K562 (cell line): Measurements from ENCODE around the gene GNAS-AS1. TPM values are rescaled to one million over a fixed set of nuclear protein-coding genes. Genes with fewer than 3 reads are reported as not detected.

Experiments
- ATF1 ChIP-seq, 2 experiments: fragments of 450-650 bp in 1 of 2; IDR thresholded peaks; 2 replicates each; pipeline ENCODE4 v1.6.1; 2016; ENCODE audit warnings: missing compliant biosample characterization in 1 of 2, missing genetic modification characterization in 1 of 2
- BCL6 ChIP-seq: fragments of 250-450 bp; sonication (Bioruptor Pico); IDR thresholded peaks from 2 replicates; pipeline ENCODE4 v1.4.0; 2020
- ETS2 ChIP-seq: IDR thresholded peaks from 2 replicates; pipeline ENCODE4 v1.6.1; 2016; ENCODE audit warnings: borderline replicate concordance, missing genetic modification characterization, mild to moderate bottlenecking, moderate library complexity, missing compliant biosample characterization; ENCODE audit not compliant: poor library complexity, severe bottlenecking
- FOXJ2 ChIP-seq: fragments of 200-800 bp; sonication (Bioruptor generic); IDR thresholded peaks from 2 replicates; pipeline ENCODE4 v1.6.1; 2016; ENCODE audit warnings: missing genetic modification characterization, missing compliant biosample characterization
- HMG20A ChIP-seq: fragments of 450-650 bp; formaldehyde crosslinking; conservative IDR thresholded peaks from 2 replicates; pipeline ENCODE4 v1.4.0; 2020; ENCODE audit warnings: mild to moderate bottlenecking, mixed read lengths
- KAT2B ChIP-seq: IDR thresholded peaks from one replicate; pipeline ENCODE4 v1.6.1; 2012; ENCODE audit warnings: low read depth, mild to moderate bottlenecking, control low read depth, inconsistent platforms, low read length, moderate library complexity
- POLR2AphosphoS2 ChIP-seq: IDR thresholded peaks from 2 replicates; pipeline ENCODE4 v1.6.1; 2012; ENCODE audit warnings: low read length, improper control_type of control experiment
- PRMT5 ChIP-seq: sonication (generic); formaldehyde crosslinking; IDR thresholded peaks from 2 replicates; pipeline ENCODE4 v1.5.0; 2020; ENCODE audit warnings: missing genetic modification reagents
- RB1 ChIP-seq: fragments of 450-650 bp; IDR thresholded peaks from 2 replicates; pipeline ENCODE4 v1.6.1; 2017; ENCODE audit warnings: low read depth, mild to moderate bottlenecking
- SAFB ChIP-seq: fragments of 200-400 bp; formaldehyde crosslinking; IDR thresholded peaks from 2 replicates; pipeline ENCODE4 v1.6.1; 2017; ENCODE audit warnings: low read depth, low read length, borderline replicate concordance
- TBL1XR1 ChIP-seq, 2 experiments: IDR thresholded peaks; 2 replicates each; pipeline ENCODE4 v1.6.1; 2012; ENCODE audit warnings: improper control_type of control experiment in 2 of 2, low read length in 2 of 2, mild to moderate bottlenecking in 1 of 2
- polyA plus RNA-seq, 8 experiments: library from polyadenylated mRNA; depleted of rRNA in 4 of 8; stranded (reverse) in 5 of 8; unstranded in 3 of 8; fragments of >200 nt; fragmentation: Nextera tagmentation in 2 of 8; fragmentation: Illumina TruSeq in 1 of 8; extraction: Ambion mirVana in 2 of 8; extraction: Trizol in 1 of 8; gene quantifications; 2 replicates each; pipeline versions ENCODE4 v1.2.1 to v1.2.3, GENCODE V29; 2011 to 2014; ENCODE audit warnings: inconsistent platforms in 1 of 8, missing spikeins in 1 of 8
- total RNA-seq, 7 experiments: library from RNA; depleted of rRNA in 6 of 7; stranded (reverse); fragments of >200 nt in 6 of 7; fragmentation: Illumina TruSeq in 2 of 7; extraction: Trizol in 2 of 7; gene quantifications; 2 replicates each; pipeline versions ENCODE4 v1.2.1 to v1.2.3, GENCODE V29; 2011 to 2021; ENCODE audit warnings: low replicate concordance in 1 of 7
- TF ChIP-seq, protein P1 (sequence below): fragments of 250-450 bp; sonication (Bioruptor Pico); IDR thresholded peaks from 2 replicates; pipeline ENCODE4 v1.5.0; 2021; ENCODE audit warnings: mild to moderate bottlenecking, borderline replicate concordance
- TF ChIP-seq, protein P2 (sequence below): fragments of 450-650 bp; IDR thresholded peaks from 2 replicates; pipeline ENCODE4 v1.6.1; 2017; ENCODE audit warnings: mild to moderate bottlenecking, moderate library complexity
- TF ChIP-seq, protein P3 (sequence below): fragments of 150-350 bp; IDR thresholded peaks from 2 replicates; pipeline ENCODE4 v1.6.1; 2014; ENCODE audit warnings: low read depth, mild to moderate bottlenecking, low read length, borderline replicate concordance
- TF ChIP-seq, protein P4 (sequence below): sonication (generic); formaldehyde crosslinking; IDR thresholded peaks from 2 replicates; pipeline ENCODE4 v1.8.0; 2022; ENCODE audit warnings: mild to moderate bottlenecking, missing genetic modification reagents
- TF ChIP-seq, protein P5 (sequence below): fragments of 450-650 bp; formaldehyde crosslinking; IDR thresholded peaks from 2 replicates; pipeline ENCODE4 v1.4.0; 2020; ENCODE audit warnings: mild to moderate bottlenecking

GNAS-AS1 gene
- total and polyA plus RNA-seq, 9 of the 15 experiments (the other 6 are each of a cell fraction or from before 2014, with no cell fraction given) = 0.04 to 2.5 (median 0.25) TPM

DNA sequence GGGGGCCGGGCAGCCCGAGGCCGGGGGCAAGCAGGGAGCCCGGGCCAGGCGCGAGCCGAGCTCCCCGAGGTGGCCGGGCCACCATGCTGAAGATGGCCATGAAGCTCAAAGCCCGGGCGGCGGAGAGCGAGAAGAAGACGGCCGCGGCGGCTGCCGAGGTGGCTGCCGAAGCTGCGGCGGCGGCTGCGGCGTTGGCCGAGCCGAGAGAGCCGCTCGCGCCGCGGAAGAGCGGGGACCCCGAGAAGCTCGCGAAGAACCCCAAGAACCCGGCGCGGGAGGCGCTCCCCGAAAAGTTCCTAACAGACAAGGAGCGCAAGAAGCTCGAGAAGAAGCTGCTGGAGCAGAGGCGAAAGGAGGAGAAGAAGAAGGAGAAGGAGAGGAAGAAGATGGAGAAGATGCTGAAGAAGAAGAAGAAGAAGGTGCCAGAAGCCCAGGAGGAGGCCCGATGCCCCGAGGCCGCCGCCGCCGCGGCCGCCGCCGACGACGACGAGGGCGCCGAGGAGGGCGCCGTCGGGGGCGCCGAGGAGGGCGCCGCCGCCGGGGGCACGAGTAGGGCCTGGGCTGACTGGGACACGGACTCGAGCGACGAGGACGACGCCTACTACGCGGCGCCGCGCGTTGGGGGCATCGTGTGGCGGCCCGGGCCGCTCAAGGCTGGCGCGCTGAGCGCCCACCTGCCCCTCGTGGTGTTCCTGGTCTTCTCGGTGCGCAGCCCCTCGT is 39.3 kb upstream of the GNAS-AS1 start (continued):
- TF ChIP-seq HMG20A (CRISPR knock-in tag) = no peak
- TF ChIP-seq SAFB = peak; percentile 56; the same call in 1 of the 2 replicates
- TF ChIP-seq PRMT5 = no peak
- TF ChIP-seq, protein P1, sequence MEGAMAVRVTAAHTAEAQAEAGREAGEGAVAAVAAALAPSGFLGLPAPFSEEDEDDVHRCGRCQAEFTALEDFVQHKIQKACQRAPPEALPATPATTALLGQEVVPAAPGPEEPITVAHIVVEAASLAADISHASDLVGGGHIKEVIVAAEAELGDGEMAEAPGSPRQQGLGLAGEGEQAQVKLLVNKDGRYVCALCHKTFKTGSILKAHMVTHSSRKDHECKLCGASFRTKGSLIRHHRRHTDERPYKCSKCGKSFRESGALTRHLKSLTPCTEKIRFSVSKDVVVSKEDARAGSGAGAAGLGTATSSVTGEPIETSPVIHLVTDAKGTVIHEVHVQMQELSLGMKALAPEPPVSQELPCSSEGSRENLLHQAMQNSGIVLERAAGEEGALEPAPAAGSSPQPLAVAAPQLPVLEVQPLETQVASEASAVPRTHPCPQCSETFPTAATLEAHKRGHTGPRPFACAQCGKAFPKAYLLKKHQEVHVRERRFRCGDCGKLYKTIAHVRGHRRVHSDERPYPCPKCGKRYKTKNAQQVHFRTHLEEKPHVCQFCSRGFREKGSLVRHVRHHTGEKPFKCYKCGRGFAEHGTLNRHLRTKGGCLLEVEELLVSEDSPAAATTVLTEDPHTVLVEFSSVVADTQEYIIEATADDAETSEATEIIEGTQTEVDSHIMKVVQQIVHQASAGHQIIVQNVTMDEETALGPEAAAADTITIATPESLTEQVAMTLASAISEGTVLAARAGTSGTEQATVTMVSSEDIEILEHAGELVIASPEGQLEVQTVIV (CRISPR knock-in tag) = no peak
- TF ChIP-seq ETS2 = no peak
- no peak for TF ChIP-seq FOXJ2 (tag)
- TF ChIP-seq, protein P2, sequence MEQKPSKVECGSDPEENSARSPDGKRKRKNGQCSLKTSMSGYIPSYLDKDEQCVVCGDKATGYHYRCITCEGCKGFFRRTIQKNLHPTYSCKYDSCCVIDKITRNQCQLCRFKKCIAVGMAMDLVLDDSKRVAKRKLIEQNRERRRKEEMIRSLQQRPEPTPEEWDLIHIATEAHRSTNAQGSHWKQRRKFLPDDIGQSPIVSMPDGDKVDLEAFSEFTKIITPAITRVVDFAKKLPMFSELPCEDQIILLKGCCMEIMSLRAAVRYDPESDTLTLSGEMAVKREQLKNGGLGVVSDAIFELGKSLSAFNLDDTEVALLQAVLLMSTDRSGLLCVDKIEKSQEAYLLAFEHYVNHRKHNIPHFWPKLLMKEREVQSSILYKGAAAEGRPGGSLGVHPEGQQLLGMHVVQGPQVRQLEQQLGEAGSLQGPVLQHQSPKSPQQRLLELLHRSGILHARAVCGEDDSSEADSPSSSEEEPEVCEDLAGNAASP = no peak
- TF ChIP-seq BCL6 (CRISPR knock-in tag) = no peak
- TF ChIP-seq KAT2B = no peak
- TF ChIP-seq, protein P3, sequence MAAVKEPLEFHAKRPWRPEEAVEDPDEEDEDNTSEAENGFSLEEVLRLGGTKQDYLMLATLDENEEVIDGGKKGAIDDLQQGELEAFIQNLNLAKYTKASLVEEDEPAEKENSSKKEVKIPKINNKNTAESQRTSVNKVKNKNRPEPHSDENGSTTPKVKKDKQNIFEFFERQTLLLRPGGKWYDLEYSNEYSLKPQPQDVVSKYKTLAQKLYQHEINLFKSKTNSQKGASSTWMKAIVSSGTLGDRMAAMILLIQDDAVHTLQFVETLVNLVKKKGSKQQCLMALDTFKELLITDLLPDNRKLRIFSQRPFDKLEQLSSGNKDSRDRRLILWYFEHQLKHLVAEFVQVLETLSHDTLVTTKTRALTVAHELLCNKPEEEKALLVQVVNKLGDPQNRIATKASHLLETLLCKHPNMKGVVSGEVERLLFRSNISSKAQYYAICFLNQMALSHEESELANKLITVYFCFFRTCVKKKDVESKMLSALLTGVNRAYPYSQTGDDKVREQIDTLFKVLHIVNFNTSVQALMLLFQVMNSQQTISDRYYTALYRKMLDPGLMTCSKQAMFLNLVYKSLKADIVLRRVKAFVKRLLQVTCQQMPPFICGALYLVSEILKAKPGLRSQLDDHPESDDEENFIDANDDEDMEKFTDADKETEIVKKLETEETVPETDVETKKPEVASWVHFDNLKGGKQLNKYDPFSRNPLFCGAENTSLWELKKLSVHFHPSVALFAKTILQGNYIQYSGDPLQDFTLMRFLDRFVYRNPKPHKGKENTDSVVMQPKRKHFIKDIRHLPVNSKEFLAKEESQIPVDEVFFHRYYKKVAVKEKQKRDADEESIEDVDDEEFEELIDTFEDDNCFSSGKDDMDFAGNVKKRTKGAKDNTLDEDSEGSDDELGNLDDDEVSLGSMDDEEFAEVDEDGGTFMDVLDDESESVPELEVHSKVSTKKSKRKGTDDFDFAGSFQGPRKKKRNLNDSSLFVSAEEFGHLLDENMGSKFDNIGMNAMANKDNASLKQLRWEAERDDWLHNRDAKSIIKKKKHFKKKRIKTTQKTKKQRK = no peak
- TF ChIP-seq, protein P4, sequence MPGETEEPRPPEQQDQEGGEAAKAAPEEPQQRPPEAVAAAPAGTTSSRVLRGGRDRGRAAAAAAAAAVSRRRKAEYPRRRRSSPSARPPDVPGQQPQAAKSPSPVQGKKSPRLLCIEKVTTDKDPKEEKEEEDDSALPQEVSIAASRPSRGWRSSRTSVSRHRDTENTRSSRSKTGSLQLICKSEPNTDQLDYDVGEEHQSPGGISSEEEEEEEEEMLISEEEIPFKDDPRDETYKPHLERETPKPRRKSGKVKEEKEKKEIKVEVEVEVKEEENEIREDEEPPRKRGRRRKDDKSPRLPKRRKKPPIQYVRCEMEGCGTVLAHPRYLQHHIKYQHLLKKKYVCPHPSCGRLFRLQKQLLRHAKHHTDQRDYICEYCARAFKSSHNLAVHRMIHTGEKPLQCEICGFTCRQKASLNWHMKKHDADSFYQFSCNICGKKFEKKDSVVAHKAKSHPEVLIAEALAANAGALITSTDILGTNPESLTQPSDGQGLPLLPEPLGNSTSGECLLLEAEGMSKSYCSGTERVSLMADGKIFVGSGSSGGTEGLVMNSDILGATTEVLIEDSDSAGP (CRISPR knock-in tag) = no peak
- no peak for TF ChIP-seq RB1
- no peak for TF ChIP-seq TBL1XR1 (IDR thresholded peaks at IDR 0.05; ENCODE audit: low read length in 2 of 2)
- TF ChIP-seq, protein P5, sequence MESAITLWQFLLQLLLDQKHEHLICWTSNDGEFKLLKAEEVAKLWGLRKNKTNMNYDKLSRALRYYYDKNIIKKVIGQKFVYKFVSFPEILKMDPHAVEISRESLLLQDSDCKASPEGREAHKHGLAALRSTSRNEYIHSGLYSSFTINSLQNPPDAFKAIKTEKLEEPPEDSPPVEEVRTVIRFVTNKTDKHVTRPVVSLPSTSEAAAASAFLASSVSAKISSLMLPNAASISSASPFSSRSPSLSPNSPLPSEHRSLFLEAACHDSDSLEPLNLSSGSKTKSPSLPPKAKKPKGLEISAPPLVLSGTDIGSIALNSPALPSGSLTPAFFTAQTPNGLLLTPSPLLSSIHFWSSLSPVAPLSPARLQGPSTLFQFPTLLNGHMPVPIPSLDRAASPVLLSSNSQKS (CRISPR knock-in tag) = no peak
- no peak for TF ChIP-seq POLR2AphosphoS2
- no peak for TF ChIP-seq ATF1 (CRISPR knock-in tag; IDR thresholded peaks at IDR 0.05)
- TF ChIP-seq ATF1 (tag; IDR thresholded peaks at IDR 0.05) = no peak
